Thyroid gland (tissue), 4 donors: ENCODE data around the gene MAGEA12. TPM values are rescaled to one million over a fixed set of nuclear protein-coding genes. Genes with fewer than 3 reads are reported as not detected.
"Not testable (repeated sequence)": the region's sequence is repeated elsewhere in the genome, so short reads cannot be mapped to it uniquely, and the experiment has no call there.

Experiments used
- DNase-seq, 2 donors: peaks; one replicate each; pipeline ENCODE4 v3.0.0-alpha.2; 2019
- H3K27ac ChIP-seq, 3 donors: fragments of 200-600 bp; sonication (generic); 1 replicate in 2 of 3; 2 replicates in 1 of 3; pipeline ENCODE4 v1.5.1; 2016 to 2019; ENCODE audit warnings: mild to moderate bottlenecking in 1 of 3, moderate library complexity in 1 of 3
- H3K27me3 ChIP-seq: fragments of 200-600 bp; sonication (generic); one replicate; pipeline ENCODE4 v1.5.1; 2019
- H3K36me3 ChIP-seq, 2 donors: fragments of 200-600 bp; sonication (generic); one replicate each; pipeline ENCODE4 v1.5.1; 2016 to 2019
- H3K4me1 ChIP-seq, 2 donors: fragments of 200-600 bp; sonication (generic); one replicate each; pipeline ENCODE4 v1.5.1; 2017 to 2019
- H3K4me3 ChIP-seq, 3 donors: fragments of 200-600 bp; sonication (generic); replicated peaks in 1 of 3; 1 replicate in 2 of 3; 2 replicates in 1 of 3; pipeline ENCODE4 v1.5.1; 2016; ENCODE audit warnings: mild to moderate bottlenecking in 1 of 3
- H3K9me3 ChIP-seq: fragments of 200-600 bp; sonication (generic); one replicate; pipeline ENCODE4 v1.5.1; 2017
- WGBS, 2 donors: methylation state at CpG; one replicate each; pipeline ENCODE4 v1.1.5; 2017; 5-methylcytosine and 5-hydroxymethylcytosine counted together
- intact Hi-C: fragments of 100-400 bp; cut with DNase I; formaldehyde crosslinking; loops from one replicate; pipeline ENCODE4 v1.15.1; 2023
- total RNA-seq, 4 donors: library from RNA; depleted of rRNA; stranded (reverse); fragments of >200 nt; gene quantifications; one replicate each; pipeline ENCODE4 v1.2.3, GENCODE V29; 2016

MAGEA12 gene
- total RNA-seq, 4 donors from 2014 or later, result not detected

- H3K9me3 ChIP-seq, H3K27me3 ChIP-seq, H3K4me3 ChIP-seq, DNase-seq, H3K36me3 ChIP-seq, intact Hi-C loops, H3K4me1 ChIP-seq, H3K27ac ChIP-seq: not testable (repeated sequence)
- no CpG with 5 or more reads among the region's 2 CpGs for WGBS, 2 donors
Measured at GRCh38 chrX:152758918-152759317, 25.4 kb downstream of the MAGEA12 start, which contains the start of gene CSAG3. CSAG3 (plus strand) TSS chrX:152759218.

- H3K27me3 ChIP-seq, H3K4me3 ChIP-seq, DNase-seq, H3K4me1 ChIP-seq, intact Hi-C loops, H3K27ac ChIP-seq, H3K9me3 ChIP-seq, H3K36me3 ChIP-seq: not testable (repeated sequence)
- 100% methylated on average over 1 of the region's 7 CpGs for WGBS, 2 donors
Measured at GRCh38 chrX:152759544-152759943, 26.0 kb downstream of the MAGEA12 start.

GRCh38 chrX:152761582-152761981 lies 28.0 kb downstream of the MAGEA12 start:
- WGBS, 2 donors, result no CpG with 5 or more reads among the region's 7 CpGs

GRCh38 chrX:152766562-152766961 lies 33.0 kb downstream of the MAGEA12 start:
- WGBS, 2 donors, result 51 to 88% methylated on average over 3 to 7 of the region's 9 CpGs
- DNase-seq, H3K27ac ChIP-seq, H3K4me1 ChIP-seq, H3K9me3 ChIP-seq, H3K27me3 ChIP-seq, intact Hi-C loops, H3K36me3 ChIP-seq, H3K4me3 ChIP-seq: not testable (repeated sequence)

More at GRCh38 chrX:152761582-152761981, 28.0 kb downstream of the MAGEA12 start:
- H3K9me3 ChIP-seq, H3K4me1 ChIP-seq, H3K36me3 ChIP-seq, H3K4me3 ChIP-seq, DNase-seq, H3K27ac ChIP-seq, H3K27me3 ChIP-seq, intact Hi-C loops: not testable (repeated sequence)

GRCh38 chrX:152769549-152770289 lies 36.2 kb downstream of the MAGEA12 start, which contains the start of gene MAGEA6:
MAGEA6 (minus strand) TSS chrX:152769689; CDS start chrX:152767650, 2,039 bp downstream.
- H3K9me3 ChIP-seq, H3K36me3 ChIP-seq, H3K4me1 ChIP-seq, intact Hi-C loops, DNase-seq, H3K27ac ChIP-seq, H3K27me3 ChIP-seq, H3K4me3 ChIP-seq: not testable (repeated sequence)
- no CpG with 5 or more reads among the region's 29 CpGs for WGBS, 2 donors

GRCh38 chrX:152787062-152787461 lies 53.5 kb downstream of the MAGEA12 start:
- WGBS, 2 donors, result no CpG with 5 or more reads among the region's 3 CpGs
- intact Hi-C loops, H3K36me3 ChIP-seq: not testable (repeated sequence)

More at GRCh38 chrX:152787062-152787461, 53.5 kb downstream of the MAGEA12 start:
- DNase-seq, H3K4me3 ChIP-seq, H3K27ac ChIP-seq, H3K4me1 ChIP-seq, H3K27me3 ChIP-seq, H3K9me3 ChIP-seq: not testable (repeated sequence)

Other genes with a start within 250 kb of the MAGEA12 start
- gene GABRQ, start 95.9 kb upstream of the MAGEA12 start, total RNA-seq, result under 1 TPM in 3 of 4 donors, not detected in 1; under 0.01 to 0.15 (median 0.13) TPM
- not detected for gene MAGEA3, start 35.0 kb upstream of the MAGEA12 start, total RNA-seq
- not detected for gene CSAG2, start 24.5 kb upstream of the MAGEA12 start, total RNA-seq
- not detected for gene MAGEA2B, start 19.1 kb upstream of the MAGEA12 start, total RNA-seq
- gene CSAG1, start within 50 bp of the MAGEA12 start, total RNA-seq, result not detected
- gene MAGEA2, start 20.1 kb downstream of the MAGEA12 start, total RNA-seq, result not detected
- gene CSAG3, start 25.5 kb downstream of the MAGEA12 start, total RNA-seq, result not detected
- not detected for gene MAGEA6, start 35.9 kb downstream of the MAGEA12 start, total RNA-seq
- gene CETN2, start 97.0 kb downstream of the MAGEA12 start, total RNA-seq, result 10 to 100 TPM; 41.9 to 64.7 (median 61.8) TPM
- 10 to 100 TPM; 11.2 to 20.3 (median 17.0) TPM for gene NSDHL, start 97.3 kb downstream of the MAGEA12 start, total RNA-seq
- 10 to 100 TPM; 23.2 to 70.4 (median 39.0) TPM for gene ZNF185, start 164.3 kb downstream of the MAGEA12 start, total RNA-seq